ENCODE results near the gene DPP10. TPM values are rescaled to one million over a fixed set of nuclear protein-coding genes. Genes with fewer than 3 reads are reported as not detected.
A peak's percentile ranks its signal among the peaks of the same experiment; 100 is the strongest.

DPP10 gene
- total and polyA plus RNA-seq, 9 donors: 0.26 to 2.1 (median 0.83) TPM

- Histone ChIP-seq H3K27me3 (ENCODE audit: control insufficient read depth, insufficient read depth, low read length) (no peaks in the 10 kb centered on the region), H3K36me3 (ENCODE audit: control insufficient read depth, insufficient read depth, low read length) (no peaks in the 10 kb centered on the region), H3K4me3 (ENCODE audit: low read length) (no peak overlapping the region), H3K4me1 (ENCODE audit: control insufficient read depth, insufficient read depth, low read length) (no peaks in the 10 kb centered on the region), H3K9me3 (replicated peaks; ENCODE audit: control insufficient read depth, low read depth, low read length) (no peaks in the 10 kb centered on the region), H3K27ac (ENCODE audit: low read length) (no peak overlapping the region)
- WGBS (ENCODE audit: insufficient coverage): no CpG with 5 or more reads among the region's 2 CpGs
- DNase-seq: no peak
Observed at GRCh38 chr2:114642166-114642770, 199.8 kb downstream of the DPP10 start.

- DNase-seq: no peak
- no peaks in the 10 kb centered on the region for H3K4me1 ChIP-seq (ENCODE audit: control insufficient read depth, insufficient read depth, low read length)
- H3K4me3 ChIP-seq (ENCODE audit: low read length): no peak overlapping the region
- no peaks in the 10 kb centered on the region for H3K27me3 ChIP-seq (ENCODE audit: control insufficient read depth, insufficient read depth, low read length)
- WGBS (ENCODE audit: insufficient coverage): 63% methylated on average over 2 of the region's 2 CpGs
- H3K36me3 ChIP-seq (ENCODE audit: control insufficient read depth, insufficient read depth, low read length): no peaks in the 10 kb centered on the region
- no peaks in the 10 kb centered on the region for H3K9me3 ChIP-seq (replicated peaks; ENCODE audit: control insufficient read depth, low read depth, low read length)
- H3K27ac ChIP-seq (ENCODE audit: low read length): no peak overlapping the region
Observed at GRCh38 chr2:114642988-114643553, 200.6 kb downstream of the DPP10 start.

- WGBS (ENCODE audit: insufficient coverage): 36% methylated on average over 2 of the region's 4 CpGs
Observed at GRCh38 chr2:114651933-114652332, 209.5 kb downstream of the DPP10 start.

GRCh38 chr2:114659880-114660279, 217.4 kb downstream of the DPP10 start:
- H3K36me3 ChIP-seq (ENCODE audit: control insufficient read depth, insufficient read depth, low read length): no peaks in the 10 kb centered on the region

More at GRCh38 chr2:114651933-114652332, 209.5 kb downstream of the DPP10 start:
- Histone ChIP-seq H3K27ac (ENCODE audit: low read length) (no peak overlapping the region), H3K36me3 (ENCODE audit: control insufficient read depth, insufficient read depth, low read length) (no peaks in the 10 kb centered on the region), H3K9me3 (replicated peaks; ENCODE audit: control insufficient read depth, low read depth, low read length) (no peaks in the 10 kb centered on the region), H3K4me1 (ENCODE audit: control insufficient read depth, insufficient read depth, low read length) (no peaks in the 10 kb centered on the region), H3K4me3 (ENCODE audit: low read length) (no peak overlapping the region), H3K27me3 (ENCODE audit: control insufficient read depth, insufficient read depth, low read length) (no peaks in the 10 kb centered on the region)
- DNase-seq: no peak

GRCh38 chr2:114661971-114662939, 219.8 kb downstream of the DPP10 start:
- no peak overlapping the region for H3K27ac ChIP-seq (ENCODE audit: low read length)
- peak; percentile 26 for DNase-seq
- H3K9me3 ChIP-seq (replicated peaks; ENCODE audit: control insufficient read depth, low read depth, low read length): peaks cover 2% of the 10 kb centered on the region
- peak overlapping the region; percentile 58 for H3K4me3 ChIP-seq (ENCODE audit: low read length)
- H3K36me3 ChIP-seq (ENCODE audit: control insufficient read depth, insufficient read depth, low read length): no peaks in the 10 kb centered on the region
- peaks cover 5% of the 10 kb centered on the region for H3K27me3 ChIP-seq (ENCODE audit: control insufficient read depth, insufficient read depth, low read length)
- WGBS (ENCODE audit: insufficient coverage): 14% methylated on average over 64 of the region's 67 CpGs
- peaks cover 8% of the 10 kb centered on the region for H3K4me1 ChIP-seq (ENCODE audit: control insufficient read depth, insufficient read depth, low read length)

More at GRCh38 chr2:114659880-114660279, 217.4 kb downstream of the DPP10 start:
- Histone ChIP-seq H3K9me3 (replicated peaks; ENCODE audit: control insufficient read depth, low read depth, low read length) (peaks cover 2% of the 10 kb centered on the region), H3K27ac (ENCODE audit: low read length) (no peak overlapping the region), H3K4me3 (ENCODE audit: low read length) (no peak overlapping the region), H3K27me3 (ENCODE audit: control insufficient read depth, insufficient read depth, low read length) (peaks cover 5% of the 10 kb centered on the region), H3K4me1 (ENCODE audit: control insufficient read depth, insufficient read depth, low read length) (peaks cover 8% of the 10 kb centered on the region)
- no CpG with 5 or more reads among the region's 2 CpGs for WGBS (ENCODE audit: insufficient coverage)
- DNase-seq: no peak

- no peak for DNase-seq
- Histone ChIP-seq H3K27ac (ENCODE audit: low read length) (no peak overlapping the region), H3K36me3 (ENCODE audit: control insufficient read depth, insufficient read depth, low read length) (no peaks in the 10 kb centered on the region), H3K9me3 (replicated peaks; ENCODE audit: control insufficient read depth, low read depth, low read length) (no peaks in the 10 kb centered on the region), H3K4me3 (ENCODE audit: low read length) (no peak overlapping the region), H3K27me3 (ENCODE audit: control insufficient read depth, insufficient read depth, low read length) (no peaks in the 10 kb centered on the region), H3K4me1 (ENCODE audit: control insufficient read depth, insufficient read depth, low read length) (no peaks in the 10 kb centered on the region)
Observed at GRCh38 chr2:114668415-114668814, 226.0 kb downstream of the DPP10 start.

GRCh38 chr2:114683251-114683650, 240.8 kb downstream of the DPP10 start:
- Histone ChIP-seq H3K4me3 (ENCODE audit: low read length) (no peak overlapping the region), H3K4me1 (ENCODE audit: control insufficient read depth, insufficient read depth, low read length) (no peaks in the 10 kb centered on the region)

GRCh38 chr2:114684403-114684802, 242.0 kb downstream of the DPP10 start:
- no peaks in the 10 kb centered on the region for H3K4me1 ChIP-seq (ENCODE audit: control insufficient read depth, insufficient read depth, low read length)
- no peaks in the 10 kb centered on the region for H3K9me3 ChIP-seq (replicated peaks; ENCODE audit: control insufficient read depth, low read depth, low read length)
- no CpG with 5 or more reads among the region's 3 CpGs for WGBS (ENCODE audit: insufficient coverage)
- H3K36me3 ChIP-seq (ENCODE audit: control insufficient read depth, insufficient read depth, low read length): no peaks in the 10 kb centered on the region
- DNase-seq: no peak
- no peak overlapping the region for H3K4me3 ChIP-seq (ENCODE audit: low read length)
- no peaks in the 10 kb centered on the region for H3K27me3 ChIP-seq (ENCODE audit: control insufficient read depth, insufficient read depth, low read length)
- H3K27ac ChIP-seq (ENCODE audit: low read length): no peak overlapping the region

More at GRCh38 chr2:114683251-114683650, 240.8 kb downstream of the DPP10 start:
- no peaks in the 10 kb centered on the region for H3K36me3 ChIP-seq (ENCODE audit: control insufficient read depth, insufficient read depth, low read length)
- no peak overlapping the region for H3K27ac ChIP-seq (ENCODE audit: low read length)
- no peak for DNase-seq
- 100% methylated on average over 1 of the region's 1 CpG for whole genome bisulfite sequencing (ENCODE audit: insufficient coverage)
- no peaks in the 10 kb centered on the region for H3K9me3 ChIP-seq (replicated peaks; ENCODE audit: control insufficient read depth, low read depth, low read length)
- no peaks in the 10 kb centered on the region for H3K27me3 ChIP-seq (ENCODE audit: control insufficient read depth, insufficient read depth, low read length)

- Histone ChIP-seq H3K4me1 (ENCODE audit: control insufficient read depth, insufficient read depth, low read length) (no peaks in the 10 kb centered on the region), H3K9me3 (replicated peaks; ENCODE audit: control insufficient read depth, low read depth, low read length) (no peaks in the 10 kb centered on the region), H3K27ac (ENCODE audit: low read length) (no peak overlapping the region), H3K4me3 (ENCODE audit: low read length) (no peak overlapping the region), H3K27me3 (ENCODE audit: control insufficient read depth, insufficient read depth, low read length) (no peaks in the 10 kb centered on the region), H3K36me3 (ENCODE audit: control insufficient read depth, insufficient read depth, low read length) (no peaks in the 10 kb centered on the region)
- WGBS (ENCODE audit: insufficient coverage): no CpG with 5 or more reads among the region's 3 CpGs
- no peak for DNase-seq
Observed at GRCh38 chr2:114685102-114685501, 242.7 kb downstream of the DPP10 start.

GRCh38 chr2:114688241-114688640, 245.8 kb downstream of the DPP10 start:
- no peaks in the 10 kb centered on the region for H3K36me3 ChIP-seq (ENCODE audit: control insufficient read depth, insufficient read depth, low read length)
- H3K4me3 ChIP-seq (ENCODE audit: low read length): no peak overlapping the region
- DNase-seq: no peak
- H3K27ac ChIP-seq (ENCODE audit: low read length): no peak overlapping the region
- no peaks in the 10 kb centered on the region for H3K27me3 ChIP-seq (ENCODE audit: control insufficient read depth, insufficient read depth, low read length)
- no peaks in the 10 kb centered on the region for H3K4me1 ChIP-seq (ENCODE audit: control insufficient read depth, insufficient read depth, low read length)
- no peaks in the 10 kb centered on the region for H3K9me3 ChIP-seq (replicated peaks; ENCODE audit: control insufficient read depth, low read depth, low read length)

Data from muscle of leg (tissue), 11 donors.